Adrenal gland (tissue), 12 donors: ENCODE measurements around the gene NAV2. TPM values are rescaled to one million over a fixed set of nuclear protein-coding genes. Genes with fewer than 3 reads are reported as not detected.

Experiments used
- DNase-seq, 7 donors: peaks; one replicate each; pipeline ENCODE4 v3.0.0-alpha.2; 2019 to 2020
- H3K27ac ChIP-seq, 5 donors: fragments of 200-600 bp; sonication (generic) in 4 of 5; 1 replicate in 3 of 5; 2 replicates in 2 of 5; pipeline versions ENCODE4 v1.5.1 to v1.8.0; 2016 to 2020; ENCODE audit warnings: mild to moderate bottlenecking in 1 of 5
- H3K27me3 ChIP-seq: fragments of 200-600 bp; 2 replicates; pipeline ENCODE4 v1.8.0; 2021
- H3K36me3 ChIP-seq, 2 donors: fragments of 200-600 bp; replicated peaks in 1 of 2; 1 replicate in 1 of 2; 2 replicates in 1 of 2; pipeline versions ENCODE4 v1.5.1 to v1.8.0; 2018 to 2022
- H3K4me1 ChIP-seq, 2 donors: fragments of 200-600 bp; replicated peaks in 1 of 2; 1 replicate in 1 of 2; 2 replicates in 1 of 2; pipeline versions ENCODE4 v1.5.1 to v1.8.0; 2018 to 2021
- H3K4me3 ChIP-seq, 4 donors: fragments of 200-600 bp; sonication (generic) in 3 of 4; one replicate each; pipeline ENCODE4 v1.5.1; 2016 to 2018
- H3K9me3 ChIP-seq, 3 donors: fragments of 200-600 bp; sonication (generic) in 1 of 3; replicated peaks in 1 of 3; 1 replicate in 2 of 3; 2 replicates in 1 of 3; pipeline versions ENCODE4 v1.5.1 to v1.8.0; 2016 to 2021
- POLR2A ChIP-seq, 2 donors: fragments of 450-650 bp; IDR thresholded peaks; one replicate each; pipeline ENCODE4 v1.6.1; 2017; ENCODE audit warnings: antibody characterized with exemption in 2 of 2, mild to moderate bottlenecking in 2 of 2, moderate library complexity in 1 of 2
- WGBS, 4 donors: extraction: QIAGEN DNeasy Blood & Tissue Kit in 2 of 4; methylation state at CpG; one replicate each; pipeline versions ENCODE4 v1.1.5 to v1.1.7; 2013 to 2017; 5-methylcytosine and 5-hydroxymethylcytosine counted together
- intact Hi-C, 2 donors: fragments of 100-400 bp; cut with DNase I; formaldehyde crosslinking; loops; one replicate each; pipeline versions ENCODE4 v1.14.1 to v1.15.0; 2022 to 2023
- polyA plus RNA-seq, 3 donors: library from polyadenylated mRNA; stranded (reverse); fragments of 200-250 nt in 2 of 3; fragments of 350-450 nt in 1 of 3; fragmentation: Illumina TruSeq in 1 of 3; extraction: RNeasy Lipid Tissue Mini Kit (QIAGEN cat#74804) in 1 of 3; gene quantifications; one replicate each; pipeline ENCODE4 v1.2.3, GENCODE V29; 2013 to 2014
- total RNA-seq, 9 donors: library from RNA; depleted of rRNA in 4 of 9; stranded (reverse); fragments of >200 nt in 4 of 9; fragments of 120-200 nt in 1 of 9; fragmentation: NEBNext Ultra II Directional in 1 of 9; extraction: Animal tissue kit (Norgen Biotek cat#: 25700) in 1 of 9; gene quantifications; one replicate each; pipeline versions ENCODE4 v1.1.0 to v1.2.4, GENCODE V29; 2013 to 2023
- TF ChIP-seq, protein P1 (sequence below), 6 experiments: fragments of 450-650 bp in 4 of 6; fragments of 200-600 bp in 2 of 6; sonication (generic) in 1 of 6; IDR thresholded peaks; 1 replicate in 5 of 6; 2 replicates in 1 of 6; pipeline versions ENCODE4 v1.5.1 to v1.8.0; 2016 to 2021; ENCODE audit warnings: antibody characterized with exemption in 6 of 6, mild to moderate bottlenecking in 2 of 6, moderate library complexity in 1 of 6
- donor health status: healthy with polysubstance abuse.
- donor health status: Bipolar disorder and iron deficiency.
- donor health status: DM: yes; HTN: yes; CAD: no.
- donor health status: DM: no; HTN: no; CAD: no.
- donor health status: DM: no; HTN: no; CAD: no.
- donor health status: DM: yes; HTN: yes; CAD: no.

The NAV2 gene
- total and polyA plus RNA-seq, 12 donors, result 1.6 to 9.2 (median 5.5) TPM

- Histone ChIP-seq H3K27me3 (no peaks in the 10 kb centered on the region), H3K36me3 (peaks cover 0 to 9% of the 10 kb centered on the region in 2 donors), H3K4me1 (no peaks in the 10 kb centered on the region), H3K4me3 (no peak overlapping the region), H3K27ac (no peak overlapping the region), H3K9me3 (no peaks in the 10 kb centered on the region)
- TF ChIP-seq POLR2A (IDR thresholded peaks at IDR 0.05), result no peak
- TF ChIP-seq, protein P1, sequence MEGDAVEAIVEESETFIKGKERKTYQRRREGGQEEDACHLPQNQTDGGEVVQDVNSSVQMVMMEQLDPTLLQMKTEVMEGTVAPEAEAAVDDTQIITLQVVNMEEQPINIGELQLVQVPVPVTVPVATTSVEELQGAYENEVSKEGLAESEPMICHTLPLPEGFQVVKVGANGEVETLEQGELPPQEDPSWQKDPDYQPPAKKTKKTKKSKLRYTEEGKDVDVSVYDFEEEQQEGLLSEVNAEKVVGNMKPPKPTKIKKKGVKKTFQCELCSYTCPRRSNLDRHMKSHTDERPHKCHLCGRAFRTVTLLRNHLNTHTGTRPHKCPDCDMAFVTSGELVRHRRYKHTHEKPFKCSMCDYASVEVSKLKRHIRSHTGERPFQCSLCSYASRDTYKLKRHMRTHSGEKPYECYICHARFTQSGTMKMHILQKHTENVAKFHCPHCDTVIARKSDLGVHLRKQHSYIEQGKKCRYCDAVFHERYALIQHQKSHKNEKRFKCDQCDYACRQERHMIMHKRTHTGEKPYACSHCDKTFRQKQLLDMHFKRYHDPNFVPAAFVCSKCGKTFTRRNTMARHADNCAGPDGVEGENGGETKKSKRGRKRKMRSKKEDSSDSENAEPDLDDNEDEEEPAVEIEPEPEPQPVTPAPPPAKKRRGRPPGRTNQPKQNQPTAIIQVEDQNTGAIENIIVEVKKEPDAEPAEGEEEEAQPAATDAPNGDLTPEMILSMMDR (IDR thresholded peaks at IDR 0.05), result no peak
- DNase-seq, result no peak
- intact Hi-C loops, result no loop called here
- 92 to 98% (median 96%) methylated on average over 3 of the region's 3 CpGs for WGBS, 4 donors
Measured at GRCh38 chr11:20058749-20059458, 346.3 kb downstream of the NAV2 start.

- WGBS, 4 donors, result 89 to 94% (median 91%) methylated on average over 4 of the region's 4 CpGs
- Histone ChIP-seq H3K4me1 (no peaks in the 10 kb centered on the region), H3K27ac (no peak overlapping the region), H3K36me3 (peaks cover 0 to 7% of the 10 kb centered on the region in 2 donors), H3K27me3 (no peaks in the 10 kb centered on the region), H3K4me3 (no peak overlapping the region), H3K9me3 (no peaks in the 10 kb centered on the region)
- no peak for DNase-seq
- TF ChIP-seq, protein P1 (IDR thresholded peaks at IDR 0.05), result no peak
- no peak for TF ChIP-seq POLR2A (IDR thresholded peaks at IDR 0.05)
- intact Hi-C loops, result no loop called here
Measured at GRCh38 chr11:20059587-20060021, 347.0 kb downstream of the NAV2 start.

DNA sequence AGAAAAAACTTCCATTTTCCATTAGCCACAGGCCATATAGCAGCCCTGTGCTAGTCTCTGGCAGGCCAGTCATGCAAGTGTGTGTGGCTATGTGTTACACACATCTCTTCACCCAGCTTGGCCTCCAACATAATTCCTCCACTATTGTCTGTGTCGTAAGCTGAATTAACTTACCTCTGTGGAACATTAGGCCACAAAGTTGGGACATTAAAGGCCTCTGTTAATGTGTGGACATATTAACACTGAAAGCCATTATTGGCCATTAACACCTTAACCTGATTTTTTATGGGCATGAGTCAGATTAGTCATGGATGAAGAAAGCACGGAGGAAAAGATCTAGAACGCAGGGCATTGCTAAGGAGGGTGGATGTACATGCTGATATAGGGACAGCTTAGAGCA lies 347.5 kb downstream of the NAV2 start:
- H3K4me1 ChIP-seq, result no peaks in the 10 kb centered on the region
- no peak overlapping the region for H3K4me3 ChIP-seq
- peaks cover 0 to 5% of the 10 kb centered on the region in 2 donors for H3K36me3 ChIP-seq
- 92 to 99% (median 96%) methylated on average over 3 of the region's 3 CpGs for WGBS, 4 donors
- intact Hi-C loops, result no loop called here
- H3K27me3 ChIP-seq, result no peaks in the 10 kb centered on the region
- no peaks in the 10 kb centered on the region for H3K9me3 ChIP-seq
- no peak for TF ChIP-seq POLR2A (IDR thresholded peaks at IDR 0.05)
- TF ChIP-seq, protein P1 (IDR thresholded peaks at IDR 0.05), result no peak
- DNase-seq, result no peak
- no peak overlapping the region for H3K27ac ChIP-seq

DNA sequence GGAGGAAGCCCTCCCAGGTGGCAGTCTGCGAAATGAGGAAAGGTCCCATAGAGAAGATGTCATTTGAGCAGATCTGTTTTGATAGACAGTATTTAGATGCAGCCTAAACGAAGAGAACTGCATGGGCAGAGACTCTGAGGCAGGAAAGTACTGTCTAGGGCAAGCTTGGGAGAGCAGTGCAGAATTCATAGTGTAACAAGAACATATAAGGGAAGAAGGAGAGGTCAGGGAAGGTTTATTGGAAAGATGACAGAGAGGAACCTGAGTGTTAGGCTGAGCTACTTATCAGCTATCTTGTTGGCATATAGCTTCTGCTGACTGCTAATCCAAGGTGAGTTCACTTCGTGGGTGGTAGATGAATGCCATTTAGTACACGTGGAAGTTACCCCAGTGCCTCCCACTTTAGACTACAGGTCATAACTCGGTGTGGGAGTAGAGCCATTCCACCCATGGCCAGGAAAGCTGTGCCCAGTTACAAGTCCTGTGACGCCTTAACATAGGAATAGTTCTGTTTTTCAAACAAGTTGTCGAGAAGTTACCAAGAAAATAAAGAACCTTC lies 348.1 kb downstream of the NAV2 start:
- intact Hi-C loops, result no loop called here
- TF ChIP-seq POLR2A (IDR thresholded peaks at IDR 0.05), result no peak
- TF ChIP-seq, protein P1 (IDR thresholded peaks at IDR 0.05), result no peak
- WGBS, 4 donors, result 84 to 92% (median 88%) methylated on average over 7 of the region's 7 CpGs
- Histone ChIP-seq H3K4me1 (no peaks in the 10 kb centered on the region), H3K27me3 (no peaks in the 10 kb centered on the region), H3K36me3 (peaks cover 0 to 4% of the 10 kb centered on the region in 2 donors), H3K4me3 (no peak overlapping the region), H3K9me3 (no peaks in the 10 kb centered on the region), H3K27ac (no peak overlapping the region)
- no peak for DNase-seq
